Tibial nerve (tissue), 4 donors: Measurements from ENCODE around the gene TMPRSS7. TPM values are rescaled to one million over a fixed set of nuclear protein-coding genes. Genes with fewer than 3 reads are reported as not detected.

Experiments
- DNase-seq, 2 donors: peaks; one replicate each; pipeline ENCODE4 v3.0.0-alpha.2; 2019; ENCODE audit warnings: low spot score in 2 of 2
- H3K27ac ChIP-seq, 4 donors: fragments of 200-600 bp; sonication (generic) in 3 of 4; one replicate each; pipeline ENCODE4 v1.5.1; 2017 to 2019; ENCODE audit warnings: mild to moderate bottlenecking in 1 of 4
- H3K27me3 ChIP-seq, 2 donors: fragments of 200-600 bp; sonication (generic) in 1 of 2; one replicate each; pipeline versions ENCODE4 v1.5.1 to v1.6.0; 2017 to 2019
- H3K36me3 ChIP-seq, 3 donors: fragments of 200-600 bp; sonication (generic); one replicate each; pipeline ENCODE4 v1.5.1; 2018 to 2019
- H3K4me1 ChIP-seq, 4 donors: fragments of 200-600 bp; sonication (generic) in 3 of 4; one replicate each; pipeline ENCODE4 v1.5.1; 2017 to 2019
- H3K4me3 ChIP-seq, 4 donors: fragments of 200-600 bp; sonication (generic) in 3 of 4; one replicate each; pipeline ENCODE4 v1.5.1; 2017 to 2019; ENCODE audit warnings: mild to moderate bottlenecking in 1 of 4, moderate library complexity in 1 of 4
- H3K9me3 ChIP-seq, 4 donors: fragments of 200-600 bp; sonication (generic) in 3 of 4; one replicate each; pipeline ENCODE4 v1.5.1; 2017 to 2019
- EP300 ChIP-seq, 2 donors: sonication (generic); formaldehyde crosslinking; IDR thresholded peaks; one replicate each; pipeline ENCODE4 v1.6.1; 2017; ENCODE audit warnings: antibody characterized with exemption in 2 of 2, mild to moderate bottlenecking in 1 of 2
- POLR2A ChIP-seq, 2 donors: fragments of 450-650 bp; IDR thresholded peaks; one replicate each; pipeline ENCODE4 v1.6.1; 2017; ENCODE audit warnings: antibody characterized with exemption in 2 of 2, mild to moderate bottlenecking in 2 of 2, moderate library complexity in 2 of 2
- WGBS, 2 donors: methylation state at CpG; one replicate each; pipeline ENCODE4 v1.1.5; 2018; 5-methylcytosine and 5-hydroxymethylcytosine counted together
- total RNA-seq, 4 donors: library from RNA; depleted of rRNA; stranded (reverse); fragments of >200 nt; gene quantifications; one replicate each; pipeline ENCODE4 v1.1.0, GENCODE V29; 2016
- TF ChIP-seq, protein P1 (sequence below), 5 experiments: fragments of 200-600 bp in 3 of 5; fragments of 450-650 bp in 2 of 5; sonication (generic) in 3 of 5; IDR thresholded peaks; one replicate each; pipeline ENCODE4 v1.5.1; 2016 to 2019; ENCODE audit warnings: antibody characterized with exemption in 5 of 5, mild to moderate bottlenecking in 3 of 5, moderate library complexity in 2 of 5

Gene TMPRSS7
- total RNA-seq, 4 donors from 2014 or later: not detected

DNA sequence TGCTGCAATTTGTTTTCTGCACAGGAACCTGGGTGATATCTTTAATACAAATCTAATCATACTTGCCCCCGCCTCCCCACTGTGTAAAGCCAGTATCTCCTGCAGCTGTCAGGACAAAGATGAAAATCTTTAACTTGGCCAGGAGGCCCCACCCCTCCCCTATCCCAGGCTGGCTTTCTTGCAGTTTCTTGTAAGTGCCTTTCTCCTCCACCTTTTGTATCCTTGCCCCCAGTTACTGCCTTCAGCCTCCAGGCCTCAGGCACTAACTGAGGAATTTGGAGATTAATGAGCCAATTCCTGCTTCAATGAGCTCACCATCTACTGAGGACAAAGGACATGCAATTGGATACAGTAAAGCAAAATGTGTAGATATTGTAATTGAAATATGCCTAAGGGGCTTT lies 92.0 kb downstream of the TMPRSS7 start:
- WGBS, 2 donors: 61 to 74% methylated on average over 1 of the region's 1 CpG
- no peak overlapping the region for H3K4me3 ChIP-seq
- H3K36me3 ChIP-seq: no peaks in the 10 kb centered on the region
- no peak for TF ChIP-seq EP300 (IDR thresholded peaks at IDR 0.05)
- no peak for TF ChIP-seq POLR2A (IDR thresholded peaks at IDR 0.05)
- TF ChIP-seq, protein P1, sequence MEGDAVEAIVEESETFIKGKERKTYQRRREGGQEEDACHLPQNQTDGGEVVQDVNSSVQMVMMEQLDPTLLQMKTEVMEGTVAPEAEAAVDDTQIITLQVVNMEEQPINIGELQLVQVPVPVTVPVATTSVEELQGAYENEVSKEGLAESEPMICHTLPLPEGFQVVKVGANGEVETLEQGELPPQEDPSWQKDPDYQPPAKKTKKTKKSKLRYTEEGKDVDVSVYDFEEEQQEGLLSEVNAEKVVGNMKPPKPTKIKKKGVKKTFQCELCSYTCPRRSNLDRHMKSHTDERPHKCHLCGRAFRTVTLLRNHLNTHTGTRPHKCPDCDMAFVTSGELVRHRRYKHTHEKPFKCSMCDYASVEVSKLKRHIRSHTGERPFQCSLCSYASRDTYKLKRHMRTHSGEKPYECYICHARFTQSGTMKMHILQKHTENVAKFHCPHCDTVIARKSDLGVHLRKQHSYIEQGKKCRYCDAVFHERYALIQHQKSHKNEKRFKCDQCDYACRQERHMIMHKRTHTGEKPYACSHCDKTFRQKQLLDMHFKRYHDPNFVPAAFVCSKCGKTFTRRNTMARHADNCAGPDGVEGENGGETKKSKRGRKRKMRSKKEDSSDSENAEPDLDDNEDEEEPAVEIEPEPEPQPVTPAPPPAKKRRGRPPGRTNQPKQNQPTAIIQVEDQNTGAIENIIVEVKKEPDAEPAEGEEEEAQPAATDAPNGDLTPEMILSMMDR (IDR thresholded peaks at IDR 0.05): no peak
- H3K27ac ChIP-seq: no peak overlapping the region
- H3K27me3 ChIP-seq: no peaks in the 10 kb centered on the region
- H3K4me1 ChIP-seq: peaks cover 0 to 19% (median 5%) of the 10 kb centered on the region in 4 donors
- DNase-seq: no peak
- no peaks in the 10 kb centered on the region for H3K9me3 ChIP-seq

DNA sequence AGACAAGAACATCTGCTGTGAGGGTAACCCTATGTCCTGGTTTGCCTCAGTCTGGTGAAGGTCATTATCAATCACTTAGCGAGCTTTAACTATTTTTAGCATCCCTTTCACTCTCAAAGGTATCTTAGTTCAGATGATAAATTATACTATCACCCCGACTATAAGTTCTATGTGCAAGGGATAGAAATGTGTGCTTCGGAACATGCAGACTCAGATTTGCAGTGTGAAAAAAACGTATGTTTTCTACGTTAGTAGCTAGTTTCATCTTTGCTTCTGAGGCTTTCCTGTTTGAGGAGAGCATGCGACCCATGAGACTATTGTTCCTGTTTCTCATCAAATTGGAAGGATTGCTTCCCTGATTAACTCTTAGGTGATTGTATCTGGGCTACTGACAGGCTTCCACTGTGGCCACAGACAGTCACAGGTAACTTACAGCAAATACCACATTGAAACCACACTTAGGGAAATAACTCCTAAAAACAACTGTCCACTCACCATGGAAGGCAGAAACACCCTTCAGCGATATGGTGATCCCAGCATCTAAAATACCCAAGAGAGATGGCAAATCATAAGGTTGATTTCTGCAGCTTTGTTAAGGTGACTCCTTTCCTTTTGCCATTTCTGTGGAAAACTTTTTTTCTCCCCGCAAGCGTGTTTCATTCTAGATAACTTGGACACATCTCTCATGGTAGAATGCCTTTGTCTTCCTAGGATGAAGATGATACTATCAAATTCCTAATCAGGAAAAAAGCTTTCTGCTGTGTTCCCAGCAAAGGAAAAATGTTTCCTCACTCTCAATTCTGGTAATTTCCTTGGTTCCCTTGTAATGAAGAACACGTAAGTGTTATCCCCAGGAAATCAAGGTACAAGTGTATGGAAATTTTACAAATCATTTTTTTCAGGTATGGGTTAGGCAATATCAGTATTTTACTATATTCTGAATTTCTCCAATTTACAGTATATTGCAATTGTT lies 93.3 kb downstream of the TMPRSS7 start:
- peaks cover 0 to 19% (median 5%) of the 10 kb centered on the region in 4 donors for H3K4me1 ChIP-seq
- H3K36me3 ChIP-seq: no peaks in the 10 kb centered on the region
- DNase-seq: no peak
- H3K27me3 ChIP-seq: no peaks in the 10 kb centered on the region
- H3K4me3 ChIP-seq: no peak overlapping the region
- TF ChIP-seq, protein P1 (IDR thresholded peaks at IDR 0.05): no peak
- TF ChIP-seq EP300 (IDR thresholded peaks at IDR 0.05) (no peak), POLR2A (IDR thresholded peaks at IDR 0.05) (no peak)
- no peaks in the 10 kb centered on the region for H3K9me3 ChIP-seq
- H3K27ac ChIP-seq: no peak overlapping the region
- WGBS, 2 donors: 56 to 68% methylated on average over 10 of the region's 10 CpGs

DNA sequence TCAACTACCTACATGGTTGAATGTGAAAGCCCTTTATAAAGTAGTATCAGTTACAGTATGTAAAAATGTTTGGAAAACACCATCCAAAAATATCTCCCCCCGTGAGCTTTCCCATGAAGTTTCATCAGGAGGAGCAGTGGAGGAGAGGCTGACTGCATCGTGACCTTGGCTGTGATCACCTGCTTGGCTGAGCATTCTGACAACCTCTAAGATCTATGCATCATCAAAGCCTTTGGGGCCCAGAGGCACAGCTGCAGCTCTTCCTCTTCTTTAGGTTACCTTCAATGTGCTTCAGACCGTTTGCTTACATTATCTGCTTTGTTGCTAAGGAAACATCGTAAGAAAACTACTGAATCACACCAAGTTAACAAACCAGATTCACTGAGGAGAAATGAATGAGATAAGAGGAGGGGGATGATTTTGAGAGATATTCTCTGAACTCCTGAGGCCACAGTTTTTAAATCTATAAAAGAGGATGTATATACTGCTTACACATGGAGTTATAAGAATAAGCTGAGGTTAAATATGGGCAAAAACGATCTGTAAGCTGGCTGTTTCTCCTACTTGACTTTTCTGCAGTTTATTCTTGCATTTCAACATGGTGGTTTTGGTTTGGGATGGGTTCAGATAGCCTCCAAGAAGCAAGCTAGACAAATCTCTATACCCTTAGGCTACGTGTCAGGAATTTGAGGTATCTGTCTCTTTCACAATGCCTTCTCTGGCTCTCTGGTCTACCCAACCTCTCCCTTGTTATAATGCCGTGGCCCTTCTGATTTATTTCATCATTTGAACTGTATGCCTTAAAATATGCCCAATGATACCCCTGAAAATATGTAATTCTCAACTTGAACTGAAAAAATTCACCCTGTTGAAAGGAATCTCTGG lies 94.5 kb downstream of the TMPRSS7 start:
- no peak for DNase-seq
- Histone ChIP-seq H3K4me1 (peaks cover 0 to 19% (median 5%) of the 10 kb centered on the region in 4 donors), H3K9me3 (no peaks in the 10 kb centered on the region), H3K4me3 (no peak overlapping the region), H3K27ac (no peak overlapping the region), H3K36me3 (no peaks in the 10 kb centered on the region), H3K27me3 (no peaks in the 10 kb centered on the region)
- TF ChIP-seq, protein P1 (IDR thresholded peaks at IDR 0.05): no peak
- TF ChIP-seq POLR2A (IDR thresholded peaks at IDR 0.05): no peak
- TF ChIP-seq EP300 (IDR thresholded peaks at IDR 0.05): no peak
- 69 to 76% methylated on average over 7 of the region's 7 CpGs for WGBS, 2 donors

DNA sequence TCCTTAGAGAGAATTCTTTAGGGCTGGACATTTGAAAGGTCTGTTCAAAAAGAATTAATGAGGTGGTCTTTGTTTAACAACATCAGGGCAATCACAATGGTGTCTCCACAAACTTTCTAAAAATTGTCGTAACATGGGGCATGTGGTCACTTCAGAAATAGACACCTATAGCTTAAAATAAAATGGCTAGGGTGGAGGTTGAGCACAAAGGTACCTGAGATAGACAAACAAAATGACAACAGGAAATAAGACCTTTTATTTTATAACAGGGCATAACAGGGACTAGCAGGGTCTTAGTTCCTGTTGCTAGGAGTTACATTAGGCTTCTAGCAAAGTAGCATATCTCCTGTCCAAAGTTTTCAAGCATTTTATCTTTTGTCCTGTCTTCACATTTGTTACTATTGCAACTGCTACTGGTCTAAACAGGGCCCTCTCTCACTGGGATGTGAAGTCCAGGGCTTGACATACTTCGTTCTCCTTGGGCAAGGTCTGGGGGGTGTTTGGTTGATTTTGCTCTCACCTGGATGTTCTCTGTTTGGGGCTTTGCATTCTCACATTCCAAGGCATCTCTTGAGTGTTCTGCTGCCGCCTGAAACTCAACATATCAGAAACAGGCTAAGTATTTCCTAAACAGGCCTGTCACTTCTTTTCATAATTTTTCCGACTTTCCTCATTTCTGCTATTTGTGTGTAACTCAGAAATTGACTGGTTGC lies 95.5 kb downstream of the TMPRSS7 start:
- 94 to 97% methylated on average over 4 of the region's 4 CpGs for WGBS, 2 donors
- no peak for DNase-seq
- Histone ChIP-seq H3K9me3 (no peaks in the 10 kb centered on the region), H3K4me3 (no peak overlapping the region), H3K27ac (no peak overlapping the region), H3K27me3 (no peaks in the 10 kb centered on the region), H3K4me1 (peaks cover 0 to 19% (median 5%) of the 10 kb centered on the region in 4 donors), H3K36me3 (no peaks in the 10 kb centered on the region)
- TF ChIP-seq EP300 (IDR thresholded peaks at IDR 0.05) (no peak), POLR2A (IDR thresholded peaks at IDR 0.05) (no peak)
- TF ChIP-seq, protein P1 (IDR thresholded peaks at IDR 0.05): no peak
